GM19025 (cell line): ENCODE data around the gene C16orf92.
"Not testable (repeated sequence)": the region's sequence is repeated elsewhere in the genome, so short reads cannot be mapped to it uniquely, and the experiment has no call there.

Experiments
- ATAC-seq: cut with Tn5 transposase; IDR thresholded peaks from one replicate; pipeline ENCODE4 v1.9.1; 2021; ENCODE audit warnings: mild to moderate bottlenecking, low read depth, moderate library complexity; ENCODE audit not compliant: unreplicated experiment

Gene C16orf92

DNA sequence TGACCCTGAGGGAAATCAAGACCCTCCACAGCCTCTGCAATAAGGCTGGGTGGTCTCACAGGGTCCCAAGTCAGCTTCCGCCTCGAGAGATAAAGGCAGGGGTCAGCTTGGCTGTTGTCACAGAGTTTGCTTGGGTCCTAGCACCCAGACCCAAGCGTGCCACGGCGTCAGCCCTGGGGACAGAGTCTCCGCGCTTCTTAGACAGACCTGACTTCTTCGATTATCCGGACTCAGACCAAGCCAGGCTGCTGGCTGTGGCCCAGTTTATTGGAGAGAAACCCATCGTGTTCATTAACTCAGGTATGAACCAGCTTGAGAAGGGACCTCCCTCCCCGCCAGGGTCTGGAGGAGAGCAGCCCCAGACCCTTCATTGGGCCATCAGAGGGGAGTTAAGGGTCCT is 588 bp downstream of the C16orf92 start:
- no peak for ATAC-seq

DNA sequence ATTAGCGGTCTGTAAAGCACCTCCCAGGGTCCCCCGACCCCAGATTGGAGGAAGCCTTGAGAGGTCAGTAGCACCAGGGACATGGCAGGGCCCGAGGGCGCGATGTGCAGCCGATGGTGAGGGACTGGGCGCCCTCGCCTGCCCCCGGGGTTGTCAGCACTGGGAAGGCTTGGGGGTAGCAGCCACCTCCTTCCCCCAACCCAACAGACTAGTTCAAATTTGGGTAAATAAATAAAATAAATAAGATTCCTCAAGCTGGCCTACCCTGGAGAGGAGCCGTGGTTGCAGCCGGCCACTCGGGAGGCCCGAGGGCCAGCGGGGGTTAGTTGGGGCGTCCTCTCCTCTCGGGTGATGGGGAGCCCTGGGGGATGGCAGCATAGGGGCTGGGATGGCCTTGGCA is 1.5 kb downstream of the C16orf92 start:
- no peak for ATAC-seq

DNA sequence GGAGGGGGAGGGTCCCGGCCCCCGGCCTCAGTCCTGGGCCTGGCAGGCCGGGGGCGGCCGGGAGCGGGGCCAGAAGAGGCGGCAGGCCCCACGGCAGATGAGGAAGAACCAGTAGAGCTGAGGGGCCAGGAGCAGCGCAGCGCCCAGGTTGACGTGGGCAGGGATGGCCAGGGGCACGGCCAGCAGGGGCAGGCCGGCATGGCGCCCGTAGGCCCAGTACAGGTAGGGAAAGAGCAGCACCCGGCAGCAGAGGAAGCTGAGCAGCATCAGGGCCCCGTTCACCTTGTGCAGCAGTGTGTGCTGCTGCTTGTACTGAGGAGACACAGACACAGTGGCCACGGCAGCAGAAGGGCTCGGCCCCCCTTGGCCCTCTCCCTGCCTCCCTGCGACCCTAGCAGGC is 2.2 kb downstream of the C16orf92 start:
- no peak for ATAC-seq

DNA sequence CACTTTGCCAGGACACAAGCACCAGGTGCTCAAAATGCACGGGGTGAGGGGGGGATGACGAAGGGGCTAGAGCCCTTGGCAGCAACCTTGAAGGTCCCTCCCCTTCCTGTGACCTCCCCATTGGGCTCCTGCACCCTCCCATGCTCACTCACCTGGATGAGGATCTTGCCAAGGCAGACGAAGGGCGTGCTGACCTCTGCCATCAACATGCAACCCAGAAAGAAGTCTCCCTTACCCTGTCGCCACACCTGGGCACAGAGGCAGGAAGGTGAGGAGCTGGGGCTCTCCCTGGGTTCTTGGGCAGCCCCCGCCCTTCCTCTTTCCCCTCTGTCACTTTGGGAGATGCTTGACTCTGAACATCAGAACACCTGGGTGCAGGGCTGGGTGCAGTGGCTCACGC is 2.6 kb downstream of the C16orf92 start:
- ATAC-seq: no peak

DNA sequence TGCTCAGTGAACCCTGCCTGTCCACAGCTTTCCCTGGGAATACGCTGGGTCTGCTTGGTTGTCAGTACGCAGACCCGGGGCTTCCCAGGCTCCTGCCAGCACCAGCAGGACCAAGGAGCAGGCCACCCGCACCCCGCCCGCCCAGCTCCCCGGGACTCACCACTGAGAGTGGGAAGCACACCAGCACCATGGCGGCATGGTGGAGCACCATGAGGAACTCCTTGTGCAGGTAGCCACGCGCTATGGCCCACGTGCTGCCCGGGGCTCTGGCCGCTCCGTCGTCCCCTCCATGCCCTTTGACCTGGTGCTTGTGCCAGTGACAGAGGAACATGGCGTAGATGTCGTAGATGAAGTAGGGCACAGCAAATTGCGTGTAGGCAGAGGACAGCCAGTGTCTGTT is 3.5 kb downstream of the C16orf92 start:
- ATAC-seq: no peak

DNA sequence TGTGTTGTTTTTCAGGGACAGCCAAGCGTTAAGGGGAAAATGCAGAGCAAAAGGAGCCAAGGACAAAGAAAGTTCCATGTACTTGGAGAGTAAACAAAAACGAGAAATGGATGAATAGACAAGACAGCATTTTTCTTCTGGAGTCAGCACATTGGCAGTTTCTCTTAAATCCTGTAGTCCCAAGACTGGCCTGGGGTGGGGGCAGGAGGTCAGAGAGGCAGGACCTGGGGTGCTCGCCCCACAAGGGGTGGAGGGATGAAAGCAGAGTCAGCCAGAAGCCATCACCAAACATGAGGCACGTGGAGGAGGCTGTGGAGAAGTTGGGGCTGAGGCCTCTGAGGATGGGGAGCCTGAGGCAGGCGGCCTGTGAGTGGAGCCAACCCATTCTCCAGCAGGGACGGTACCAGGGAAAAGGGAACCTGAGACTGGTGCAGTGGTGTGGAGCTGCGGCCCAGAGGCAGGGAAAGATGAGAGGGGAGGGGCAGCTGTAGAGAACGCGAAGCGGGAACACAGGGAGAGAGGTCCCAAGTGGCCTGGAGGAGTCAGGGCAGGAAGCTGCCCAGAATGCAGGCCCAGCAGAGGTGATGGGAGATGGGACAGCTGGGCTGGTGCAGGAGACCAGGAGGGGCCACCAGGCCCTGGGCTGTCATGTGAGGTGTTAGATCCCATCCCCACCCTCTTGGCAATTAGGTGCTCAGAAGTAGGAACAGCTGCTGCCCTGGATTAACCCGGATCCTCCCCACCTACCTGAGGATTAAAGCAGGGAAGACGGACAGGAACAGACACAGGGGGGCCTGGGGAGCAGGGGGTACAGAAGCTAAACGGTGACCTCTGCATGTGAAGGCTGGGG is 4.8 kb downstream of the C16orf92 start:
- no peak for ATAC-seq

DNA sequence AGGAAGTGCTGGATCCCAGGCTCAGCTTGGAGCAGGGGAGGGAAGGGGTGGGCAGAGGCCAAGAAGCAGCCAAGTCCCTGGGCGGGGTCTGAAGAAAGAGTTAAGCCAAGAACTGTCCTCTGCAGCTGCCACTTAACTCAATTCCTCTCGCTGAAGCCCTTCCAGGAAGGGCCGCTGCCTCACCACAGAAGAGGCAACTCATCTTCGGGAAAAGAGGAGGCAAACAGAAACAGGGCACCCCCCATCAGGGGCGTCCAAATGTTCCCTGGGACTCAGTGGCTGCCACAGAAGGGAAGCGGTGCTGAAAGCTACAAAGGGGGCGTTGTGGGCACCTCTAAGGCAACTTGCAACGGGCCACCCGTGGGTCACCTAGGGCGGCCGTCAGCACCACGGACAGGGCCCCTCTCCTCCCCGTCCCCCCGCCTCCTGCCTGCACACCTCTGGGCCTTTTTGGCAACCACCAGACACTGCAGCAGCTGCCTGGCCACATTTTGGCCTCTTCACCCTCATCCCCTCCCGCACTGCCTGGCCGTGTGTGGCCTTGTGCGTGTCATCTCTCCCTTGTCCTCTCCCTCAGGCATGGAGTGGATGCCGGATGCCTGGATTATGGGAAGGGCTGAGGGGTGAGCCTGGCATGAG is 5.6 kb downstream of the C16orf92 start:
- ATAC-seq: no peak

DNA sequence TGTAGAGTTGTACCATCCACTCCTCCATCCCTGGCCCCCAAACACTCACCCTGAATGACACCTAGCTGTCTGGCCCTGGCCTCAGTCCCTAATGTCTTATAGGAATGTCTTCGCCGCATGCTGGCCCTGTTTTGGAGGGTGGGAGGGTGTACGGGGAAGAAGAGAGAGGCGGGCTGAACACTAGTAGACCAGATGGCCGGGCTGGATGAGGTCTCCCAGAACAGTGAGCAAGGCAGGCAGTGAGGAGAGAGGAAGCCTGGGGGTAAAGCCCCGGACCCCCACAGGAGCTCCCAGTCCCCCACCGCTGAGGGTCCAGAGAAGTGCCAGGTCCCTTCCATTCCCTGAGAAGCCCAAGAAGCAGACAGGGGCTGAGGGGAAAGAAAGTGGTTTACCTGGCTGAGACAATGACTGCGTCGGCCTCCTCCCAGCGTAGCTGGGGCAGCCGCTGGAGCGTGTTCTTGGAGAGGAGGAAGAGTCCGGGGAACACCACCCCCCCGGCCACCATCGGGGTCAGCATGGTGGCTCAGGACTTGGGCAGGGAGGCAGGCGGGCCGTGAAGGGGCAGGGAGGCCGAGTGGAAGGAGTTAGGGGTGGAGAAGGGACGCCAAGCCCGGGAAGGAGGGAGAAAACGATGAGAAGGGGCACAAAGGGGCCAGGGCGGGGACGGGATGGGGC is 7.2 kb downstream of the C16orf92 start:
- ATAC-seq: no peak

DNA sequence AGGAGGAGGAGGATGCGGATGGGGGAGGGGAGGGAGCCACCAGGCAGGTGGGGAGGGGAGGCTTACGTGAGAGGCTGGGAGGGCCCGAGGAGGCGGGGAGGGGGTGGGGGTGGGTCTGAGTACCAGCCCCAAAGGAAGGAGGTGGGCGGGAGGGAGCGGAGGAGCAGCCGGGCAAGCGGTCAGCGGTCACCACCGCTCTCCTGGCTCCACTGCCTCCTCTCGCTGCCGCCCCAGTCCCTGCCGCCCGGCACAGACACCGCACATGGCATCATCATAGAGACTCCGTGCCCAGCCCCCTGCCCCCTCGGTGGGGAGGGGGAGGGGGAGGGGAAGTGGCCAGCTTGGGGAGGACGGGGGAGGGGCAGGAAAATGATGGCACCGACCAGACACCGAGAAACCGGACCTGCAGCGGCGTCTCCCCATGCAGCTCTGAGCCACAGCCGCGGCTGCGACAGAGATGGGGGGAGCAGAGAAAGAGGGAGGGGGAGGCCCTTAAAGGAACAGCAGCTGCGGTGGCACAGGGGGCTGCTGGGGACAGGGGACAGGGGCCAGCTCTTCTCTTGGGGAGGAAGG is 7.9 kb downstream of the C16orf92 start, which contains the start of gene TLCD3B:
TSS of gene TLCD3B (minus strand) at position 431 of the 573 bp plus-strand sequence. CDS start 744 bp downstream, outside the sequence.
- no peak for ATAC-seq

DNA sequence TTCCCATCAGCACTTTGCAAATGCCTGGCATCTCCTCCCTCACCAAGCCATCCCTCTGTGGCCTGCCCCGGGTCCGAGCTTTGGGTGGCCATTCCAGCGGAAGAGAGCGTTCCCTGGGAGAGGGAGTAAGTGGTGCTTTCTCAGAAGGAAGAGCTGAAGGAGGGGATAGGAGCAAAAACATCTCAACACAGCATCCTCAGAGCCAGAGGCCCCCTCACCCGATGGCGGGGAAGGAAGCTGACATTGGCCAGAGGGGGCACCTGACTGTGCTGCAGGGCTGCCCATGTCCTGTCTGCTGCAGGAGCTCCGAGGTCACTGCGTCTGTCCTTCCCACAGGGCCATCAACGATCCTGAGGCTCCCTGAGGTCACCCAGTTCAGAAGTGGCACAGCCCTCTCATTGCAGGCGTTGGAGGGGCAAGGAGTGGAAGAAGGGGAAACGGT is 8.5 kb downstream of the C16orf92 start:
- no peak for ATAC-seq

DNA sequence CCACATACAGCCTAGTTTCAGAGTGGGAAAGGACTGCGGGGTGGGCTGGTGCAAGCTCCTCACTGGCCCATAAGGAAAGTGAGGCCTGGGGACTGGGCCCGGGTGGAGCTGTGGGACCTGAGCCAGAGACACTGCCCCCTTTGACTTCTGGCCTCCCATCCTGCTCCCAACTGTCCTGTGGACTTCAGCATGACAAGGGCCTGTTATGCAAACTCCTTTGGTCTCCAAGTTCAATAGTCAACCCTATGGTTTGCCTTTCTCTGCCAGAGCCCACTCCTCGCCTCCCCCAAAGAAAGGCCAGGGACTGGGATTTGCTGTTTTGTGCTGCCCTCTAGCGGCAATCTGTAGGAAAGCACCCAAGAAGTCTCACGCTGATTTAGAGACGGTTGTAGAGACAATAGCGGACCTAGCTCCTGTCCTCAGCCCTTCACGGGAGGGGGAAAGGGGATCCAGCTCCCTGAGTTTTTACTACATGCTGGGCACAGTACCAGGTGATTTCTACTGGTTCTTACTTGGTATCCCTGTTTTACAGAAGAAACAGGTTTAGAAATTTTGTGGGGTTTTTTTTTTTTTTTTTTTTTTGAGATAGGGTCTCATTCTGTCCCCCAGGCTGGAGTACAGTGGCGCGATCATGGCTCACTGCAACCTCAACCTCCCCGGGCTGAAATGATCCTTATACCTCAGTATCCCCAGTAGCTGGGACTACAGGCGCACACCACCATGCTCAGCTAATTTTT is 9.3 kb downstream of the C16orf92 start:
- no peak for ATAC-seq

DNA sequence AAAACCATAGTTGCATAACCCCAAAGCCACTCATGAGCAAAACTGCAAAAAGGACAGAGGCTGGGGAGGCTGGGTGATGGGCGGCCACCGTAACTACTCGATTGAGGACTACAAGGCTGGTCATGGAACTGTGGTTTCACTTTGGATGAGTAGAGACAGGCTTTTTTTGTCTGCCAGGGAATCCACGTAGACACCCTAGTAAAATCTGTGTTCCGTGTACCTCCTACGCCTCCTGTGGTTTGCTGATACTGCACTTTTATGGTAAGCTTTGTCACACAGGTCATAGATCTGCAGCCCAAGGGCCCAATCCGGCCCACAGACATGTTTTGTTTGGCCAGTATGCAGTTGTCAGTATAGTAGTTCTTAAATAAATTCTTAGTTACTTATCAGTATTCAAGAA is 10.3 kb downstream of the C16orf92 start:
- no peak for ATAC-seq

DNA sequence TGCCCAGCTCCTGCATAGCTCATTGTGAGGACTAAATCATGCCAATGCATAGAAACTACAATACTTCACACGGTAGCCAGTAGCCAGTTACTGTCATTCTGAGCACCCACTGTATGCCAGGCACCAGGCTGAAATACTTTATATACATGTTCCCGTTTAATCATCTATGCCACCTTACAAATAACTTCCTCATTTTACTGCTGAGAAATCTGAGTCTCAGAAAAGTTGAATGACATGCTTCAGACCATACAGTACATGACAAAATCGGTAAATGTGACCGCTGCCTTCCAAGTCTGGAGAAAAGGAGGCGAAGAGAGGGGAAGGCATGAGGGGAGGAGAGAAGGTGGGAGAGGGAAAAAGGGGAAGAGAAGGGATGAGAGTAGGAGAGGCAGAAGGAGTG is 17.2 kb downstream of the C16orf92 start:
- ATAC-seq: no peak

DNA sequence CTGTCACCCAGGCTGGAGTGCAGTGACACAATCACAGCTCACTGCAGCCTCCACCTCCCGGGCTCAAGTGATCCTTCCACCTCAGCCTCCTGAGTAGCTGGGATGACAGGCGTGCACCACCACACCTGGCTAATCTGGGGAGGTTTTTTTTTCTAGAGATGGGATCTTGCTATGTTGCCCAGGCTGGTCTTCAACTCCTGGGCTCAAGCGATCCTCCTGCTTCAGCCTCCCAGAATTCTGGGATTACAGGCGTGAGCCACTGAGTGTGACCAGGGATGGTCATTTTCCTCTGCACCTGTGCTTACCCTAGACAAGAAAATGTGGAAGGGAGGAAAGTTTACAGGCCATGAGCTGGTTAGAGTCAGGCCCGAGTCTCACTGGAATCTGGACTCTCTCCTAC is 17.7 kb downstream of the C16orf92 start:
- not testable (repeated sequence) for ATAC-seq

DNA sequence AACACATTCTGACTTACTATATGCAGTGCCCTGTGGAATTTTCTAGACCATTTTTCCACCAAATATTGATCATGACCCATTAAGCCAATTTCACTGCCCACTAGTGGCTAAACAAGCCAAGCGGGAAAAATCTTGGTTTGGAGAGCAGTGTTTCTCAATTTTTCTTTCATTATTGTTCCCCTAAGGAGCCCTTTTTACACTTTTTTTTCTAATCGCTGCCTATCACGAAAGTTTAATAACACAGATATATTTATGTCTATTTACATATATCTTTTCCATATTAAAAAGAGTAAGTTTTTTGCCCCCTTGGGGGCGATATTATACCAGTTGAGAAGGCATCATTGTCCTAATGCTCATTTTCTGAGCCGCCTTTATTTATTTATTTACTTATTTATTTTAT is 18.8 kb downstream of the C16orf92 start:
- no peak for ATAC-seq

DNA sequence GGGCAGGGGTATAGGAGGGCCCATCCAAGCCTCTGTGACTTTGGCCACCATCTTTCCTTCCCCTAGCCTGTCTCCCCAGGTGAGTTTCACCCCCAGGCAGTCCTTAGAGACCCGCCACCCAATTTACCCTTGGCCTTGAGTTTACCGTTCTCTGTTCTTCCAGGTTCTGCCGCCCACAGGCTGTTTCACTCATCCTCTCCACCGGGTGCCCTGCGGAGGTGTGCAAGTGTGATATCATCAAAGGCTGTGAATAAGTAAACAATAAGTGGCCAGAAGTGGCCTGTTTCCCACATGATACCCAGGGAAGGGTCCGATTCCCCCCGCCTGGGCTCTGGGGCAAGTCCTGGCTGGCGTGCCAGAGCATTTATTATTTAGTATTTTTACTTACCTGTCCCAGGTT is 23.2 kb downstream of the C16orf92 start:
- ATAC-seq: no peak

DNA sequence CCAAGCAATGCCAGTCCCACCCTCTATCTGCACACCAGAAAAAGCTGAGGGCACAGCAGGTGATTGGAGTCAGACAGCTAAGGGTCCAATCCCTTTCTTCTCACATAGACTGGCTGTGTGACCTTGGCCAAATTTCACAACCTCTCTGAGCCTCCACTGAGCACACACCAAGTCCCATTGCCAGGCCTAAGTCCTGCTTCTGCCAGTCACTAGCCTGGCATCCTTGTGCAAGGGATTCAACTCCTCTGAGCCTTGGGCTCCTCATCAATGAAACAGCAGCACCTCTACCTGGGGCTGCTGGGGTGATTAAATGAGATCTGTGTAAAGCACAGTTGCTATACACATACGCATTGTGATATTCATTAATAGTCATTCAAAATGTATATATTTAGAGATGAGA is 23.6 kb downstream of the C16orf92 start:
- no peak for ATAC-seq

DNA sequence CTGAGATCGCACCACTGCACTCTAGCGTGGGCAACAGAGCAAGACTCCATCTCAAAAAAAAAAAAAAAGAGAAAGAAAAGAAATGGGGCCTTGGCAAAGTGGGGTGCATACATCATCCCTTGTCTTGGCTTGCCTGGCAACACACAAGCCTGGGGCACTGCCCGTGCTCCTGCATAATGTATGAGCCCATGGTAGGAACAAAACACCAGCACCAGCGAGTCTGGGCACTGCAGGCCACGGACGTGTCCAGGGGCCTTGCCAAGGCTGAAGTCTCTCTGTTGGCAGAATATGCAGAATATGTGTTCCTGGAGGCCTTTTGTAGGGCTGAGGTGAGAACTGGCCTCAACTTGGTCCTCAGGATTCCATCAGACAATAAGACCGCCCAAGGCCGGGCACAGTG is 26.9 kb downstream of the C16orf92 start:
- no peak for ATAC-seq

DNA sequence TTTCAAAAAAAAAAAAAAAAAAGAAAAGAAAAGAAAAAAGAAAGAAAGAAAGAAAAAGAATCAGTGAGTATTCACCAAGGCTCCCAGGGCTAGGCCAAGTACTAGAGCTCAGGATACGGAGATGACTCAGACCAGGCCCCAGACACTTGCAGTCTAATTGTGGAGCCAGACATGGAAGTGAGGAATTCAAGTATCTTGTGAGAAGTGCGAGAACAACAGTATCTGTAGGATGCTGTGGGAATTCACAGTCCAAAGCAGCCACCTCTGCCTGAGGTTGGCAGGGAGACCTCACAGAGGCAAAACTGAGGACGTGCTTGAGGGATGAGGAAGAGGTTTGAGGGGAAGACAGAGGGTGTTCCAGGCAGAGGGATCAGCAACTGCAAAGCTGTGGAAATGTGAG is 28.5 kb downstream of the C16orf92 start:
- ATAC-seq: no peak

DNA sequence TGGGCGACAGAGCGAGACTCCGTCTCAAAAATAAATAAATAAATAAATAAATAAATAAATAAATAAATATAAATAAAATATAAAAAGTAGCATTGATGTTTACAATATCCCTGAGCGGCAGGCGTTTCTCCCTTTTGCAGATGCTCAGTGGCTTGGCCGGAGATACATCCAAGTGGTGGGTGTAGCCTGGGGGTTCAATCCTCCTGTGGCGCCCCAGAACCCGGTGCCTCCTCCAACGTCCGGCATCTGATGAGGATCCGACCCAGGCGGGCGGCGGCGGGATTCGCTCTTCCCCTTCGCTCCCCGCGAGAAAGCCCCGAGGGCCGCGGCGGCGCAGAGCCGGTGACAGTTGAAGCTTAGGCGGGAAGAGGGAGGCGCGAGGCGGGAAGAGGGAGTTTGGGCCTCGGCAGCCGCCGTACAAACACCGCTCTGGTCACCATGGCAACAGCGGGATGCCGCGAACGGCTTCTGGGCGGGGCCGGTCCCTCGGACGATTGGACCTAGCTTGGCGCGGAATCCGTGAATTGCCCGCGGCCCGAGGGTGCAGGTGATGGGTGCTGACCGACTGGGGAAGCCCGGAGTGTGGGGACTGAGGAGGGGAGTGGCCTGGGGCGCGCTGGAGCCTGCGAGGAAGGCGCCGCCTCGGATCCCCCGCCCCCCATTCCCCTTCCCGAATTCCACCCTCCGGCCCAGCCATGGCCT is 29.8 kb downstream of the C16orf92 start:
- peak; percentile 76 for ATAC-seq
